Hepatocyte (in vitro differentiated cells): ENCODE results near the gene C12orf42.

Experiments
- CTCF ChIP-seq: fragments of 200-600 bp; sonication (generic); IDR thresholded peaks from 2 replicates; pipeline ENCODE4 v1.5.1; 2016; ENCODE audit warnings: antibody characterized with exemption, mild to moderate bottlenecking; ENCODE audit not compliant: poor library complexity
- EZH2 ChIP-seq: fragments of 200-600 bp; sonication (generic); IDR thresholded peaks from 2 replicates; pipeline ENCODE4 v1.6.1; 2016; ENCODE audit warnings: antibody characterized with exemption, mild to moderate bottlenecking, borderline replicate concordance
- EZH2phosphoT487 ChIP-seq: fragments of 200-600 bp; sonication (generic); IDR thresholded peaks from one replicate; pipeline ENCODE4 v1.6.1; 2018; ENCODE audit warnings: antibody characterized with exemption, mild to moderate bottlenecking, low read depth, moderate library complexity; ENCODE audit not compliant: unreplicated experiment, severe bottlenecking

GRCh38 chr12:103468837-103469236, 26.9 kb downstream of the C12orf42 start:
- TF ChIP-seq CTCF (no peak), EZH2phosphoT487 (no peak), EZH2 (no peak)
